Tibial artery (tissue), 4 donors: ENCODE data around the gene RALY.

Experiments used
- DNase-seq, 2 donors: peaks; one replicate each; pipeline ENCODE4 v3.0.0-alpha.2; 2019
- H3K27ac ChIP-seq, 2 donors: fragments of 200-600 bp; sonication (generic) in 1 of 2; 1 replicate in 1 of 2; 2 replicates in 1 of 2; pipeline ENCODE4 v1.5.1; 2018 to 2019; ENCODE audit warnings: mild to moderate bottlenecking in 1 of 2
- H3K27me3 ChIP-seq, 2 donors: fragments of 200-600 bp; sonication (generic) in 1 of 2; one replicate each; pipeline versions ENCODE4 v1.5.1 to v1.6.0; 2016 to 2019
- H3K36me3 ChIP-seq, 3 donors: fragments of 200-600 bp; sonication (generic) in 2 of 3; one replicate each; pipeline ENCODE4 v1.5.1; 2016 to 2019; ENCODE audit warnings: mild to moderate bottlenecking in 2 of 3
- H3K4me1 ChIP-seq, 4 donors: fragments of 200-600 bp; sonication (generic) in 2 of 4; 1 replicate in 3 of 4; 2 replicates in 1 of 4; pipeline ENCODE4 v1.5.1; 2016 to 2019
- H3K4me3 ChIP-seq, 2 donors: fragments of 200-600 bp; sonication (generic) in 1 of 2; 1 replicate in 1 of 2; 2 replicates in 1 of 2; pipeline ENCODE4 v1.5.1; 2018 to 2019; ENCODE audit warnings: mild to moderate bottlenecking in 2 of 2
- H3K9me3 ChIP-seq, 3 donors: fragments of 200-600 bp; sonication (generic) in 1 of 3; one replicate each; pipeline ENCODE4 v1.5.1; 2016 to 2019
- CTCF ChIP-seq, 2 experiments: fragments of 200-600 bp in 1 of 2; fragments of 450-650 bp in 1 of 2; IDR thresholded peaks; one replicate each; pipeline ENCODE4 v1.5.1; 2017 to 2019; ENCODE audit warnings: antibody characterized with exemption in 2 of 2, mild to moderate bottlenecking in 1 of 2, moderate library complexity in 1 of 2
- intact Hi-C: fragments of 100-400 bp; cut with DNase I; formaldehyde crosslinking; loops from one replicate; pipeline ENCODE4 v1.15.0; 2023; ENCODE audit warnings: low total_unique reads

The RALY gene

GRCh38 chr20:33951171-33951570 is 42.5 kb upstream of the RALY start:
- Histone ChIP-seq H3K4me3 (no peak overlapping the region), H3K36me3 (no peaks in the 10 kb centered on the region), H3K9me3 (peaks cover 0 to 22% (median 11%) of the 10 kb centered on the region in 3 donors), H3K27me3 (no peaks in the 10 kb centered on the region), H3K27ac (no peak overlapping the region), H3K4me1 (no peaks in the 10 kb centered on the region)
- TF ChIP-seq CTCF (IDR thresholded peaks at IDR 0.05), result no peak
- no peak for DNase-seq
- intact Hi-C loops, result no loop called here

- DNase-seq, result no peak
Observed at GRCh38 chr20:33954504-33954903, 39.2 kb upstream of the RALY start.

GRCh38 chr20:33963751-33964150 is 30.0 kb upstream of the RALY start:
- DNase-seq, result no peak

More at GRCh38 chr20:33954504-33954903, 39.2 kb upstream of the RALY start:
- no peak for TF ChIP-seq CTCF (IDR thresholded peaks at IDR 0.05)
- H3K4me3 ChIP-seq, result no peak overlapping the region
- intact Hi-C loops, result no loop called here
- H3K9me3 ChIP-seq, result peaks cover 0 to 2% (median 0%) of the 10 kb centered on the region in 3 donors
- no peaks in the 10 kb centered on the region for H3K36me3 ChIP-seq
- no peaks in the 10 kb centered on the region for H3K4me1 ChIP-seq
- H3K27ac ChIP-seq, result no peak overlapping the region
- no peaks in the 10 kb centered on the region for H3K27me3 ChIP-seq

GRCh38 chr20:33964441-33964840 is 29.3 kb upstream of the RALY start:
- intact Hi-C loops, result no loop called here
- Histone ChIP-seq H3K4me1 (peaks cover 0 to 8% (median under 1%) of the 10 kb centered on the region in 4 donors), H3K9me3 (no peaks in the 10 kb centered on the region), H3K36me3 (no peaks in the 10 kb centered on the region), H3K27me3 (no peaks in the 10 kb centered on the region), H3K4me3 (no peak overlapping the region), H3K27ac (no peak overlapping the region)
- TF ChIP-seq CTCF (IDR thresholded peaks at IDR 0.05), result no peak
- no peak for DNase-seq

More at GRCh38 chr20:33963751-33964150, 30.0 kb upstream of the RALY start:
- H3K27me3 ChIP-seq, result no peaks in the 10 kb centered on the region
- no peak for TF ChIP-seq CTCF (IDR thresholded peaks at IDR 0.05)
- H3K27ac ChIP-seq, result no peak overlapping the region
- intact Hi-C loops, result no loop called here
- no peaks in the 10 kb centered on the region for H3K9me3 ChIP-seq
- H3K4me1 ChIP-seq, result peaks cover 0 to 3% (median 0%) of the 10 kb centered on the region in 4 donors
- no peaks in the 10 kb centered on the region for H3K36me3 ChIP-seq
- no peak overlapping the region for H3K4me3 ChIP-seq

- TF ChIP-seq CTCF (IDR thresholded peaks at IDR 0.05), result no peak
- H3K27me3 ChIP-seq, result no peaks in the 10 kb centered on the region
- no peak for DNase-seq
- intact Hi-C loops, result no loop called here
- no peaks in the 10 kb centered on the region for H3K36me3 ChIP-seq
- H3K4me3 ChIP-seq, result no peak overlapping the region
- H3K9me3 ChIP-seq, result no peaks in the 10 kb centered on the region
- no peak overlapping the region for H3K27ac ChIP-seq
- H3K4me1 ChIP-seq, result peaks cover 0 to 33% (median 11%) of the 10 kb centered on the region in 4 donors
Observed at GRCh38 chr20:33967126-33967525, 26.6 kb upstream of the RALY start.

- intact Hi-C loops, result no loop called here
Observed at GRCh38 chr20:33969563-33969962, 24.1 kb upstream of the RALY start.

More at GRCh38 chr20:33969563-33969962, 24.1 kb upstream of the RALY start:
- Histone ChIP-seq H3K4me3 (no peak overlapping the region), H3K4me1 (peaks cover 0 to 48% (median 11%) of the 10 kb centered on the region in 4 donors), H3K27ac (peak overlapping the region; percentile 5 to 27), H3K27me3 (no peaks in the 10 kb centered on the region), H3K9me3 (no peaks in the 10 kb centered on the region), H3K36me3 (no peaks in the 10 kb centered on the region)
- no peak for TF ChIP-seq CTCF (IDR thresholded peaks at IDR 0.05)
- no peak for DNase-seq
